Mesenteric fat pad (tissue), 1 donor: Measurements from ENCODE around the gene SLC26A9. TPM values are rescaled to one million over a fixed set of nuclear protein-coding genes. Genes with fewer than 3 reads are reported as not detected.

Experiments
- DNase-seq: peaks from one replicate; pipeline ENCODE4 v3.0.0-alpha.2; 2020; ENCODE audit warnings: low spot score
- total RNA-seq: library from RNA; stranded (reverse); fragmentation: NEBNext Ultra II Directional; extraction: Animal tissue kit (Norgen Biotek cat#: 25700); gene quantifications from one replicate; pipeline ENCODE4 v1.2.1, GENCODE V29; 2021
- donor health status: DM: yes; HTN: yes; CAD: no.

Gene SLC26A9
- total RNA-seq, 1 donor from 2014 or later, result not detected

GRCh38 chr1:205973377-205974232, 30.3 kb upstream of the SLC26A9 start:
- DNase-seq, result no peak

DNA sequence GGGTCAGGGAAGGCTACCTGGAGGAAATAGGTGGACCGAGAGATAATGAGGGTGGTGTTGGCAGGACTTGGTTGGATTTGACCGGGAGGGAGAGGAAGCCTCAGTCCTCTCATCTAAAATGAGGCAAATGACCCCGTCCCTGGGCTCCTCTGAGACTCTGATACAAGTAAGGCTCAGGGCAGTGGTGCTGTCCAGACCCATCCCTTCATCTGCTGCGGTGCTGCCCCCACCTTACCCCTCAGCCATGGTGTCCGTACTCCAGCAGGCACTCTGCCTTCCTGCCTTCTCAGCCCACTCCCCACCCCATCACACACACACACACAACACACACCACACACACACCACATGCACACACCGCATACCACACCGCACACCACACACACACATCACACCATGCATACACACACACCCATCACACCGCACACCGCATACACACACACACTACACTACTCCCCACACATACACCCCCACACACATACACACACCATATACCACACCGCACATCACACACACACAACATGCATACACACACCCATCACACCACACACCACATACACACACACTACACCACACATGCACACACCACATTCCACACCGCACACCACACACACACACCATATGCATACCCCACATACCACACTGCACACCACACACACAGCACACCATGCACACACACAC, 29.4 kb upstream of the SLC26A9 start:
- DNase-seq, result no peak

DNA sequence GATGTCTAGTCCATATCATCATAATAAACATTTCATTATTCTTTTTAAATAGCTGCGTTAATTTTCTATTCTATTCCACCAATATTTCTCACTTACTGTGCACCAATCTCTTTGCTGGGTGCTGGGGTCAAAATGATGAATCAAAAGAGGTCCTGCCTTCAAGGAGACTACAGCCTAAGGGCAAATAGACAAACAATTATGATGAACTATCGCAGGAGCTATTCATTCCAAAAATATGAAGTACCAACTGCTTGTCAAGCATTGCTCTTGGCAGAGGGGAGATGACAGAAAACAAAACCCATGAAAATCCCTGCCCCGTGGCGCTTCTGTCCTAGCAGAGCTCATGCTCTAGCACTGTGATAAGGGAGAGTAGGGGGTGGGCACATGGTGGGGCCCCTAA, 28.8 kb upstream of the SLC26A9 start:
- DNase-seq, result no peak

DNA sequence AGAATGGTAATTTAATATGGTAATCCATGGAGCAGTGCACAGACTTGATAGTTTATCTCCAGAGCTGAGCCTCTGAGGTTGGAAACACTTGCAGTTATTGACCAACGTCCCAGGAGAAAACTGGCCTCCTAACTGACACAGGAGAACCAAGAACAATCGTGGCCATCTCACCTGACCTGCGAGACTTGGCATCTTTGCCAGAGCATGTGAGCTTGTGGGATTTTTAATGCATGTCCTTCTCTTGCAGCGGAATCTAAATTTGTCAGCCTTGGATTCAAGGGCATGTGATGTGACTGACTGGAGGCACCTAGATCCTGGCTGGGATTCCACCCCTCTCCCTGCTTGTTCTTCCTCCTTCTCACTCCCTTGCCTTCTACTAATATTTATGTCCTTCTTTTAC, 27.8 kb upstream of the SLC26A9 start:
- no peak for DNase-seq

DNA sequence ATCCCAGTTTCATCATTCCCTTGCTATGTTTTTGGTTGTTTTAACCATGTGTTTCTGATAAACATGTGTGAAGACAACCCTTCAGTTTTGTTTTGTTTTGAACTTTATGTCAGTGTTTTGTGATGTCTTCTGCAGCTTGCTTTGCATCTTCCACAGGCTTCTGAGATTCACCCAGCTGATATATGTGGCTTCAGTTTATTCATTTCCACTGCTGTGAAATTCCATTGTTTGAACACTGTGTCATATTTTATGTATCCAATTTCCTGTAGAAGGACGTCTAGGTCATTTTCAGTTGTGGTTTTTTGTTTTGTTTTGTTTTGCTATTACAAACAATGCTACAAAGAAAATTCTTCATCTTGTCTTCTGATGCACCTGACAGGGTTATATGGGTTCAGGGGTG, 27.2 kb upstream of the SLC26A9 start:
- DNase-seq, result no peak

DNA sequence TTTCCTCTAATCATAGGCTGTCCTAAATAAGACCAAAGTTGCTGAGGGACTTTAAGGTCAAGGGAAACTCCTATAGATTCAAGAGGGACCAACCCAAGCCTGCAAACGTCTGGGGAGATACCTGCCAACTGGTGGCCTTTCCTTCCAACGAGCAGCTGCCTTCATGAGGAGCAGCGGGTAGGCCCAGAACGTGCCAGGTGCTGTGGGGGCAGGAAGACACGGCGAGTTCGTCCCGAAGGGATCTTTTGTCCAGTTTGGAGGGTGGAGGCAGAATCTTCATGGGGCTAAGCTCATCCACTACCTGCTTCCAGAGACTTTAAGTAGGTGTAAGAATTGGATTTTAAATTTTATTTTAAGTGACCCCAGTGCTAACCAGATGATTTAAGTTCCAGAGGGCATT, 26.0 kb upstream of the SLC26A9 start:
- no peak for DNase-seq

DNA sequence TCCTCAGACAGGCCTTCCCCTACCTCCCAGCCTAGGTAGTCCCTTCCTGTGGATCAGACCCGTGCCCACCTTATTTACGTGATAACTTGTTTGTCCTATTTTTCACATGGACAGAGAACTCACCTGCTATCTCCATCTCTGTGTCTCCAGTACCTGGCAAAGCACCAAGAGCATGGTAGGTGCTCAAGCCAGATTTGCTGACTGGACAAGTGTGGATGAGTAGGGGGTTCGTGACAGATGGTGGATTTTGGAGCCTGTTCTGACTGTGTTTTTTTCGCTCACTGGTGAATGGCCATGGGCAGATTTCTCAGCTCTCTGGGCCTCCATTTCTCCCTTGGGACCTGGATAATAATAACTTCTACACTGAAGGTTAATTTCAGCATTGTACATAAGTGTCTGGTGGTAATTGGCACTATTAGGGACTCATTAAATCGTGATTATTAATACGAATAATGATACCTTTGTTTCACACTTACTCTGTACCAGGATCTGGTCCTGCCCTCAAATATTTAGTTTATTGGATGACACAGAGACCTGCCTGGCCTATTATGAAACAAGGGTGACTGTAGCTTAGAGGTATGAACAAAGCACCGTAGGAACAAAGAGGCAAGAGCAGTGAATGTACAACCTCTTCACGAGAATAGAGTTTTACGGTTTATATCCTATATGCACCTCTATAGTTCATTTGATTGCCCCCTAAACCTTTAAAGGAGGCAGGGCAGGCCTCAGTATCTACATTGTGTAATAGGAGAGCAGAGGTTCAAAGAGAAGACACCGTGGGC, 24.5 kb upstream of the SLC26A9 start:
- DNase-seq, result no peak

- no peak for DNase-seq
These were observed 22.0 kb upstream of the SLC26A9 start for GRCh38 chr1:205965036-205965884.

- no peak for DNase-seq
These were observed 20.3 kb upstream of the SLC26A9 start for GRCh38 chr1:205963352-205964155.

DNA sequence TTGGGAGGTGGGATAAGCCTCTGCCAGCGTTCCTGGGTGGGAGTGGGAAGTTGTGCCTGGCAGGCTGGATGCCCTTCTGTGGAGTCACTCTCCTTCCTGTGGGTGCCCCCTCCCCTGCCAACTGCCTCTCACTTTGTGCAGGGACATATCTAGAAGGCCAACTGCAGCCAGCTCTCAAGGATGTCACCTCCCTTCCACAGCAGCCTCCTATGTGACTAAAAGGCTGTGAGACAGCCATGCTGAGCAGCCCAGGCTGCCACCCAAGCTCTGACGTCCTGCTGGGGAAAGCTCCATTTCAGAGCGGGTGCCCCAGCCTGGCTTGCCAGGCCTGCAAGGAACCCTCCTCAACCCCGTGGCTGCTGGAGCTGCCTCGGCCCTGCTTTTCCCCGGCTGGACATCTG, 19.6 kb upstream of the SLC26A9 start:
- no peak for DNase-seq

DNA sequence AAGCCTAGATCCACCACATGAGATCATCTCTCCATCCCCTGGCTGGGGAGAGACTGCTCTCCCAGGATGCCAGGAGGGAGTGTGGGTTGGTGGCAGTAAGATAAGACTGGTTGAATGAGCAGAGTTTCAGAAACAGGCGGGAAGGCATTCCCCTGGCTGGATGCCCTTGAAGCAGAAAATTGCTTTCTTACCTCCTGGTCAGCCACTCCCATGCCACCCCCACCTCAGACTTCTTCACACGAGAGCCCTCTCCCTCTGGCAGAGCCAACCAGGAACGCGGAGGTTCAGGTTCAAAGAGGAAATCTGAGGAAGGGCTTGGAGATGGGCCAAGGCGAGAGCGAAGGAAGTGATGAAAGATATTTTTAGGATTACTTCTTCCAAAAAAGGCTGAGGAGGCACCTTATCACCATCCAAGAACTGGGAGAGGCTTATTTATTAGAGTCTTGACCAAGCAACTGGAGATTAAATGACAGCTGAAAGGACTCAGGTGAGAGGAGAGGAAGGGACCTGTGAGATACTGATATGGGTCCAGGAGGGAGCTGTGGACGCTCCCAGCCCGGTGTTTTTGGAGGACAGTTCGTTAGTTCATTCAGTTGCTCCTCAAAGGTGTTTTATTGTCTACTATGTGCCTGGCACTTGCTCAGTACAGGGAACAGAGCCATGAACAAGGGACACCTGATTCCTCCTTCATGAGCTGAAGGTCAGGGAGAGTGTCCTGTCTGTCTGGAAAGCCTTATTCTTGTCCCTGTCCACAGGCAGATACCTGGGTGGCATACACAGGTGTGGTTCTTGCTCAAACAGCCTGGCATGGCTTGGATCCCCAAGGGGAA, 18.9 kb upstream of the SLC26A9 start:
- DNase-seq, result no peak

DNA sequence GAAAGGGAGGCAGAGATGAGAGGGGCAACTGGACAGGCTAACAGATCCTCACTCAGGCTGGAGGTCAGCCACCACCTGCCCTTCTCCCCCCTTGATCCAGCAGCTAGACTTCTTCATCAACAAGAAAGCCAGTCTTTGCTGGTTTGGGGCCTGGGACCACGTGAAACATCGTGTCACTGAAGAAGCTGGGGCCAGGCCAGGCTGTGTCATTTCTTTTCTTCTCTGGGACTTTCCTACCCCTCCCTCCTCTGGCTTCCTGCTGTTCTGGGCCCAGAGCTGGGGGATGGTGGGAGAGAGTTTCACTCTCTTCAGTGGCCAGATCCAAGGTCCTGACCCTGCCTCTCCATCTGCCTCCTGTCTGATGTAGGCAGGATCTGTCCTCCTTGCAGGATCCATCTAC, 18.1 kb upstream of the SLC26A9 start:
- DNase-seq, result no peak

DNA sequence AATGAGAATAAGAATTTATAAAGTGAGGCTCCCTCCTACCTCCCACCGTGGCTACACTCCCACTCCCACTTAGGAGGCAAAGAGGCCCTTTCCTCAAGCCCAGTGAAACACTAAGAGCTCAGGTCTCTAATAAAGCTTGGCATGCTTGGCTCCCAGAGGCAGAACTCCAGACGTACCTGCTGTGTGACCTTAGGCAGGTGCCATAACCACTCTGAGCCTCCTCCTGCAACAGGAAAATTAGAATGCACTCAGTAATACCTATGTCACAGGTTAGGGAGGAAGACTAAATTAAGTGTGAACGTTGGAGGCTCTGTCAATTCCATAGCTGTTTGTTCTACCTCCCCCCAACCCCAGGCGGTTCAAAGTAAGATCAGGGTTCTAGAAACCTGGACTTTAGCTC, 16.5 kb upstream of the SLC26A9 start:
- DNase-seq, result no peak

- DNase-seq, result no peak
These were observed 12.2 kb upstream of the SLC26A9 start for GRCh38 chr1:205955499-205955898.

GRCh38 chr1:205954819-205955404, 11.7 kb upstream of the SLC26A9 start:
- DNase-seq, result no peak

GRCh38 chr1:205951746-205952145, 8.5 kb upstream of the SLC26A9 start:
- no peak for DNase-seq

DNA sequence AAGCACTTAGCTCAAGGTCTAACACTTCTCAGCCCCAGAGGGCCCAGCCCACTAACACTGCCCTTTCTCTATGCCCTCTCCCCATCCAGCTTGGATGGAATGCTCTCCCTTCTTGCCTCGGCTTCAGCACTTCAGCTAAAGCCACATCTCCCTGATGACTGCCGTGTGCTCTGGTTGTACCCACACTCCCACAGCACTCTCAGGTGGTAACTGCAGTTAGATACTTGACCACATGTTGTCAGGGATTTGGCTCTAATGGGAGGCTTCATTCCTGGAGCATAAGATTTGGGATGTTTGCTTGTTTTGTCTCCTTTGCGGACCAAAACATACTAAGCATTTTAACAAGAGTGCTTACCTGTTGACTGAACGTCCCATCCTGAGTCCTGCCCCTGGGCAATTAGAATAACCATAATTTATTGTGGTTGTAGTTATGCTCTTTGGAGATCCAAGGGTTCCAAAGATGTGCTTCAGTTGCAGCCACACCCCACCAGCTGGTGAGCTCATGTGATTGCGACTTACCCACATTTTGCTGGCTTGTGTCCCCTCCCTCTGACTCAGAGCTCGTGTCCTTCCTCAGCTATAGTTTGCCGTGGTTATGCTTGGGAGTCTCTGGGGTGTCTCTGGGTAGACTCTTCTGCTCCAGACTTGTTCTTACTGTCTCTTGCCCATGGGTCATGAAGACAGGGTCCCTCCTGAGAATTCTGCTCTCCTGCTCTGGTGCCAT, 7.7 kb upstream of the SLC26A9 start:
- no peak for DNase-seq

DNA sequence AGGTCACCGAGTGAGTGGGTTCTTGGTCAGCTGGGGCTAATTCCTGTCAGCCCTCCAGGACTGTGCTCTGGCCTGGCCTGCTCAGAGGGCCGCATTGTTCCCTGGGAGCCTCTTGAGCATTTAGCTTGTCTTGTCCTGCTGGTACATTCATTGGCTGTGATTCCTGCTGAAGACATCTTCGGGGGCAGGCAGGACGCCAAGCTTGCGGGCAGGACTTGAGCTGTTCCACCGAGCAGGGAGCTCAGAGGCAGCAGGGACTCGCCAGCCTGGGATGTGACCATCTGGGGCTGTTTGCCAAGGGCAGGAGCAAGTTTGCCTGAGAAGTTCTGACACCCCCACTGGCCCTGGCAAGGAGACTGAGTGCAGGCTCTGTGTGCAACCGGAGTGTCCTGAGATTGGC, 7.0 kb upstream of the SLC26A9 start:
- DNase-seq, result no peak
